GM10248 (cell line): Measurements from ENCODE around the gene ZNF501.

Experiments used
- CTCF ChIA-PET: fragments of 300-600 bp; sonication (Branson Sonifier 250); formaldehyde crosslinking; extraction: SDS; loops from one replicate; lab custom pipeline; 2021; ENCODE audit warnings: antibody characterized with exemption; lab: Yijun Ruan, JAX
- POLR2A ChIA-PET: fragments of 350-650 bp; sonication (Branson Sonifier 250); formaldehyde crosslinking; extraction: SDS; loops from one replicate; lab custom pipeline; 2020; ENCODE audit warnings: antibody characterized with exemption; lab: Yijun Ruan, JAX
- DNase-seq: peaks from one replicate; pipeline ENCODE4 v3.0.0; 2012; ENCODE audit errors: extremely low spot score
- CTCF ChIP-seq: IDR thresholded peaks from 2 replicates; pipeline ENCODE4 v1.5.1; 2012; ENCODE audit warnings: mild to moderate bottlenecking, low read depth; ENCODE audit errors: extremely low read depth, missing control alignments, control extremely low read depth

Gene ZNF501

GRCh38 chr3:44729384-44729910 is at the start of gene ZNF501:
Gene ZNF501, plus strand, starts transcription at chr3:44729635. Its CDS starts 4,787 bp downstream, at chr3:44734422.
- ChIA-PET POLR2A (no interaction called here), CTCF (interaction anchor here (1.3 kb wide), 1 partner anchor 9 kb away, joined by 4 read pairs; no protein-coding TSS in a partner anchor)
- DNase-seq: peak; percentile 83
- TF ChIP-seq CTCF: no peak

- ChIA-PET POLR2A (no interaction called here), CTCF (interaction anchor here (1.0 kb wide), 2 partner anchors 10 to 52 kb away, joined by 3 read pairs; no protein-coding TSS in a partner anchor)
- no peak for DNase-seq
- no peak for TF ChIP-seq CTCF
Observed at GRCh38 chr3:44680921-44681455, 48.4 kb upstream of the ZNF501 start.

GRCh38 chr3:44682182-44682896 is 47.1 kb upstream of the ZNF501 start:
- no peak for DNase-seq
- ChIA-PET POLR2A (no interaction called here), CTCF (no interaction called here)
- TF ChIP-seq CTCF: no peak

GRCh38 chr3:44685128-44685800 is 44.2 kb upstream of the ZNF501 start:
- ChIA-PET POLR2A (no interaction called here), CTCF (interaction anchor here (1.6 kb wide), 1 partner anchor 10 kb away, joined by 4 read pairs; no protein-coding TSS in a partner anchor)
- DNase-seq: peak; percentile 79
- no peak for TF ChIP-seq CTCF

- no peak for DNase-seq
- POLR2A ChIA-PET: no interaction called here
- CTCF ChIA-PET: no interaction called here
- TF ChIP-seq CTCF: no peak
Observed at GRCh38 chr3:44687898-44688297, 41.5 kb upstream of the ZNF501 start.

GRCh38 chr3:44712455-44713075 is 16.9 kb upstream of the ZNF501 start, which contains the start of gene ZNF502:
Gene ZNF502, plus strand, starts transcription at chr3:44712660. Its CDS starts 7,602 bp downstream, at chr3:44720262.
- no peak for TF ChIP-seq CTCF
- peak; percentile 25 for DNase-seq
- POLR2A ChIA-PET: no interaction called here

More at GRCh38 chr3:44712455-44713075, 16.9 kb upstream of the ZNF501 start, which contains the start of gene ZNF502:
- CTCF ChIA-PET: interaction anchor here (1.1 to 1.4 kb wide), 3 partner anchors 10 to 22 kb away, joined by 3 to 5 read pairs (median 3); no protein-coding TSS in a partner anchor
